Measurements from ENCODE around the gene RTRAF.

The RTRAF gene

GRCh38 chr14:52020866-52021717 is 31.7 kb downstream of the RTRAF start:
- DNase-seq (ENCODE audit: low read depth in 2 of 2): no peak

- DNase-seq (ENCODE audit: low read depth in 2 of 2): no peak
These were observed 32.7 kb downstream of the RTRAF start for GRCh38 chr14:52021957-52022600.

GRCh38 chr14:52023518-52023917 is 34.2 kb downstream of the RTRAF start:
- no peak for DNase-seq (ENCODE audit: low read depth in 2 of 2)

- DNase-seq (ENCODE audit: low read depth in 2 of 2): no peak
These were observed 36.0 kb downstream of the RTRAF start for GRCh38 chr14:52025310-52025709.

DNA sequence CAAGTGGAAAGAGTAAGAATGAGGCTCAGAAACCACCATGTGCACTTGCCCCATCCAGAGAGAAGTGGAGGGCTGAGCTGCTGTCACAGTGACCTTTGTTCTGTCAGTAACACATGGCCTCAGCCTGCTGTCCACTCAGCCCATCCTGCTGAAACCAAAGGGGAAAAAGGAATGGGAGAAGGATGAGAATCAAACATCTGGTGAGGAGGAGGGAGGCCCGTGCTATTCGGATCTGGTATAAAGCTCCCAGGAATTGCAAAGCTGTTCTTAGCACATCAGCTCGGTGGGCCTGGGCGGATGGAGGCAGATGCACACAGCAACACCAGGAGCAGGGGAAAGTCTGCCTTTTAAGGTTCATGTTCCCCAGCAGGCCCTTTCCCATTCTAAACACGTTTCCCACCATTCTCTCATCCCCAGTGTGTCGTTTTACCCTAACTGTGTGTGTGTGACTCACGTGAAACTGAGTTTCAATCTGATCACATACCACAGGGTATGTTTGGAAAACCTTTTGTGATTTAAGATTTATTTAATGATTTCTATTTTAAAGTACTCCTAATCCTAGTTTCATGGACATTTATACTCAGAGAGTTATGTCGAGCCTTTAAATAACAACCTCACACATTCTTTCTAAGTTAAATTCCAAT is 36.8 kb downstream of the RTRAF start:
- no peak for DNase-seq (ENCODE audit: low read depth in 2 of 2)

GRCh38 chr14:52026901-52027300 is 37.6 kb downstream of the RTRAF start:
- DNase-seq (ENCODE audit: low read depth in 2 of 2): no peak

DNA sequence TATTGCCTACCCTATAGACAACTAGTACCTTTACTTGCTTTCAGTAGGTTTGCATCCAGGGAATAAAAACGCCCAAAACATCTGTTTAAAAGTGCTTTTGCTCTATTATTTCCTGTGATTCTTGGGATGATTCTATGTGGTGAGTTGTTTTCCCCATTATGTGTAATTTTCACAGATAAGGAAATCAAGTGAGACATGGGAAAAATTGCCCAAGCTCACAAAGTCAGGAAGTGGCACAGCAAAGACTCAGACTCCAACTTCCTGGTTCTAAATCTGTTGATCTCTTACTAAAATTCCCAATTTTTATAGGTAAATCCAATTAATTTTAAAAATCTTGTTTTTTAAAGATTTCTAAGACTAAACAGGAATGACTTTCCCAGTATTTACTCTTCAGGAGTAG is 40.5 kb downstream of the RTRAF start:
- no peak for DNase-seq (ENCODE audit: low read depth in 2 of 2)

GRCh38 chr14:52031781-52032180 is 42.4 kb downstream of the RTRAF start:
- DNase-seq (ENCODE audit: low read depth in 2 of 2): no peak

- DNase-seq (ENCODE audit: low read depth in 2 of 2): no peak
These were observed 43.0 kb downstream of the RTRAF start for GRCh38 chr14:52032204-52032801.

- no peak for DNase-seq (ENCODE audit: low read depth in 2 of 2)
These were observed 43.8 kb downstream of the RTRAF start for GRCh38 chr14:52033101-52033642.

DNA sequence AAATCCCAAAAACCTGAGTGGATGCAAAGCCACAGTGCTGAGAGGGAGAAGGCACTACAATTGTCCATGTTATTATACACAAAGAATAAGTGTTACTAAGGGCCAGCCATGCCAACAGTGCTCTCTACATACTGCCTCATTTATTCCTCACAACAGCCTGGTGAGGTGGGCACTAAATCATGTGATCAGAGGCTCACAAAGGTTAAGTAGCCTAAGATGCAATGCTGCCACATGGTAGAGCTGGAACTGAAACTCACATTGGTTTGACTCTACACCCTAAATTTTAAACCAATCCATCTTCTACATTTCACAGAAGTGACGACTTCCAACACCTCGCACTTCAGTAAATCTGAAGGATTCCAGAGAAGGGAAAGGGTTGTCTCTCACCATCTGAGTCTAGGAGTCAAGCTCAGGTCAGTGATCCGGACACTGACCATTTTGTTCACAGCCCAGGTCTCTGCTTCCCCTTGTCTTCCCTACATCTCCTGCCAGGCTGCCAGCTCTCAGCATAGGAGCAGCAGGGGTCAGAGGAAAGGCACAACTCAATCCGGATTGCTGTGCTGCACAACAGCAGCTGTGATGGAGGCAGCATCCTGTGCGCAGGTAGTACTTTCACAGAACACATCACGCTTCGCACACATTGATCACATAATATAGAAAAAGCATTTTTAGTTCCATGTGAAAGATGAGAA is 49.9 kb downstream of the RTRAF start:
- no peak for DNase-seq (ENCODE audit: low read depth in 2 of 2)

DNA sequence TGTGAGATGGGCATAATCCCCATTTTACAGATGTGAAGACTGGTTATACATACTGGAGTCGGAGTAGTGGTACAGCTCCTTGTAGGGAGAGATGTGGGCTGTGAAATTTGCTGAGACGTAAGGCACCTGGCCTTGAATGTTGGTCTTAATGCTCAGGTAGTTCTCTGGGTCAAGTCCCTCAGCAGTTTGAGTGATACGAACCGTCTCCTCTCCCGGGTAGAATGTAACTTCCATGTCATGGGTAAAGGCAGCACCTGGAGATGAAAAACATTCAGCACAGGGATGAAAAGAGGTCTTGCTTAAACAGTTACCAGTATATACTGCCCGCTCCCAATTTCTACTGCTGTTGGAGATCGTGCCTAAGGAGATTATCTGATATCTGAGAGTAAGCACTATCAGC is 51.3 kb downstream of the RTRAF start:
- DNase-seq (ENCODE audit: low read depth in 2 of 2): no peak

- DNase-seq (ENCODE audit: low read depth in 2 of 2): no peak
These were observed 53.3 kb downstream of the RTRAF start for GRCh38 chr14:52042371-52043289.

- DNase-seq (ENCODE audit: low read depth in 2 of 2): peak in 1 of 2 donors; percentile 9
These were observed 54.3 kb downstream of the RTRAF start for GRCh38 chr14:52043690-52044089.

- DNase-seq (ENCODE audit: low read depth in 2 of 2): no peak
These were observed 55.6 kb downstream of the RTRAF start for GRCh38 chr14:52044791-52045522.

- no peak for DNase-seq (ENCODE audit: low read depth in 2 of 2)
These were observed 57.1 kb downstream of the RTRAF start for GRCh38 chr14:52046376-52046917.

DNA sequence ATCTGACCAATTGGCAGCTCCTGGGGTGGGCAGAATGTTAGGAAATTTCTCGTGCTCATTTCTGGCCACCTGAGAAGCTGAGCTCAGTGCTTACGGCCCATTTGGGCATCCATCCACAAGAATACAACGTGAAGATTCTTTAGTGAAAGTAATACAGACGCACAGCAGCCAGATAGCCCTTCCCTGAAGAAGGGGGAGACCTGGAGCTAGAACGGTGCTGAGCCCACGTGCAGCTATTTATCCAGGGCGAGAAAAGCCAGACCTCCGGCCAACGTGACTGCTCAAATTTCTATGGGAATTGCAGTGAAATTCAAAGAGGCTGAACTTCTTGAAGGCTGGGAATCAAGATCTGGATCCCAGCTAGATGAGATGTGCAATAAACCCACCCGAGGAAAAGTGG is 58.8 kb downstream of the RTRAF start:
- no peak for DNase-seq (ENCODE audit: low read depth in 2 of 2)

DNA sequence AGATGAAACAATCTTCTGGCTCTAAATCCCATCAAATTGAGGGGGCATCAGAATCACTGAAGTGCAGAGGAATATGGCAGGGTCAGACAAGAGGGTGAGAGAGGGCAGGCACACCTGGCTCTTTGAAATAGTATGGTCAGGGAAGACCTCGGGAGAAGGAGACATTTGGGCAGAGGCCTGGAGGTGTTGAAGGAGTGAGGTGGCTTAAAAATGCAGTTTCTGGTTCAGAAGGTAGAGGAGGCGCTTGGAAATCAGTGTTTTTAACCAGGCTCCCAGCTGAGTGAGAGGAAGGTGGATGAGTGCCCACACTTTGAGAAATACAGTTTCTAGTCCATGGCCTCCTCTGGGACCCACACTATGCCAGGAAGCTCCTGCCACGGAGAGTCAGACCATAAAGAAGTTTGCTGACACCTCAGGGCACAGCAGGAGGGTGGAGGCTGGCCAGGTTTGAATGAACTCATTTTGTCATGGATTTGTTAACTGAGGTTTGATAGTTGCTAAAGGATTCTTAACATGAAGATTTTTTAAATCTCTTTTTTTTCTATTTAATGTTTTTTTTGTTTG is 59.4 kb downstream of the RTRAF start:
- DNase-seq (ENCODE audit: low read depth in 2 of 2): no peak

- no peak for DNase-seq (ENCODE audit: low read depth in 2 of 2)
These were observed 59.9 kb downstream of the RTRAF start for GRCh38 chr14:52049271-52049670.

Data from stimulated activated CD8-positive, alpha-beta memory T cell treated with anti-CD3 and anti-CD28 coated beads, Interleukin-15, amount 100 ng/mL, for 48 hours (primary cell).